Tibial nerve (tissue), 4 donors: ENCODE measurements around the gene ZNFX1. TPM values are rescaled to one million over a fixed set of nuclear protein-coding genes. Genes with fewer than 3 reads are reported as not detected.

Experiments used
- DNase-seq, 2 donors: peaks; one replicate each; pipeline ENCODE4 v3.0.0-alpha.2; 2019; ENCODE audit warnings: low spot score in 2 of 2
- H3K27ac ChIP-seq, 4 donors: fragments of 200-600 bp; sonication (generic) in 3 of 4; one replicate each; pipeline ENCODE4 v1.5.1; 2017 to 2019; ENCODE audit warnings: mild to moderate bottlenecking in 1 of 4
- H3K27me3 ChIP-seq, 2 donors: fragments of 200-600 bp; sonication (generic) in 1 of 2; one replicate each; pipeline versions ENCODE4 v1.5.1 to v1.6.0; 2017 to 2019
- H3K36me3 ChIP-seq, 3 donors: fragments of 200-600 bp; sonication (generic); one replicate each; pipeline ENCODE4 v1.5.1; 2018 to 2019
- H3K4me1 ChIP-seq, 4 donors: fragments of 200-600 bp; sonication (generic) in 3 of 4; one replicate each; pipeline ENCODE4 v1.5.1; 2017 to 2019
- H3K4me3 ChIP-seq, 4 donors: fragments of 200-600 bp; sonication (generic) in 3 of 4; one replicate each; pipeline ENCODE4 v1.5.1; 2017 to 2019; ENCODE audit warnings: mild to moderate bottlenecking in 1 of 4, moderate library complexity in 1 of 4
- H3K9me3 ChIP-seq, 4 donors: fragments of 200-600 bp; sonication (generic) in 3 of 4; one replicate each; pipeline ENCODE4 v1.5.1; 2017 to 2019
- EP300 ChIP-seq, 2 donors: sonication (generic); formaldehyde crosslinking; IDR thresholded peaks; one replicate each; pipeline ENCODE4 v1.6.1; 2017; ENCODE audit warnings: antibody characterized with exemption in 2 of 2, mild to moderate bottlenecking in 1 of 2
- POLR2A ChIP-seq, 2 donors: fragments of 450-650 bp; IDR thresholded peaks; one replicate each; pipeline ENCODE4 v1.6.1; 2017; ENCODE audit warnings: antibody characterized with exemption in 2 of 2, mild to moderate bottlenecking in 2 of 2, moderate library complexity in 2 of 2
- WGBS, 2 donors: methylation state at CpG; one replicate each; pipeline ENCODE4 v1.1.5; 2018; 5-methylcytosine and 5-hydroxymethylcytosine counted together
- total RNA-seq, 4 donors: library from RNA; depleted of rRNA; stranded (reverse); fragments of >200 nt; gene quantifications; one replicate each; pipeline ENCODE4 v1.1.0, GENCODE V29; 2016
- TF ChIP-seq, protein P1 (sequence below), 5 experiments: fragments of 200-600 bp in 3 of 5; fragments of 450-650 bp in 2 of 5; sonication (generic) in 3 of 5; IDR thresholded peaks; one replicate each; pipeline ENCODE4 v1.5.1; 2016 to 2019; ENCODE audit warnings: antibody characterized with exemption in 5 of 5, mild to moderate bottlenecking in 3 of 5, moderate library complexity in 2 of 5

ZNFX1 gene
- total RNA-seq, 4 donors from 2014 or later = 35.0 to 45.2 (median 39.1) TPM

DNA sequence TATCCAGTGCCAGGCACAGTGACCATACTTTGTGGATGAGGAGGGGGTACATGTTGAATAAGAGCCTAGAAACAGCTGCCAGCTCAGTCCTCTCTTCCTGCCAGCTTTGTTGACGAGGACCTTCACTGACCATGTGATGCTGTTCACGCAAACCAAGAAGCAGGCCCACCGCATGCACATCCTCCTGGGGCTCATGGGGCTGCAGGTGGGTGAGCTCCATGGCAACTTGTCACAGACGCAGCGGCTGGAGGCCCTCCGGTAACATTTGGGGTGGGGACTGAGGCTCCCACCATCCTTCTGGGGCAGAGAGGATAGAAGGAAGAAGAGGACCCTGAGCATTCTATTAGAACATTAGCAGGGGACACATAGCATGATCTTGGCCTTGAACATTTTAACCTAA is 43.0 kb downstream of the ZNFX1 start:
- Histone ChIP-seq H3K4me1 (no peaks in the 10 kb centered on the region), H3K36me3 (peaks cover 18 to 98% (median 50%) of the 10 kb centered on the region in 3 donors)
- 95 to 98% methylated on average over 6 of the region's 6 CpGs for WGBS, 2 donors

DNA sequence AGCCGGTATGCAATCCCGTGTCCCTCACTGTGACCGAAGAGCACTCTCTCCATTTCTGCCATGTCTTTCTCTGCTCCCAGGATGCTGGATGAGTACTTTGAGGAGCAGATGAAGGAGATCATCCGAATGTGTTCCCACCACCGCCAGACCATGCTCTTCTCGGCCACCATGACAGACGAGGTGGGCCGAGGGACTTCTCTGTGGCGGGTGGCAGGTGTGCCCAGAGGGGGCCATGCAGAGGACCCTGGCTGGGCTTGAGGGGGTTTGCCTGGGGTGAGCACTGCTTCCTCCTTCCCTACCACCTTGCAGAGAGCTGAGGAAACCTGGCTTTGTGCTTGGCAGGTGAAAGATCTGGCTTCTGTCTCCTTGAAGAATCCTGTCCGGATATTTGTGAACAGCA is 44.6 kb downstream of the ZNFX1 start:
- H3K36me3 ChIP-seq = peaks cover 13 to 97% (median 40%) of the 10 kb centered on the region in 3 donors
- DNase-seq = no peak
- WGBS, 2 donors = 94 to 95% methylated on average over 10 of the region's 10 CpGs

More for the DNA sequence above, 43.0 kb downstream of the ZNFX1 start:
- Histone ChIP-seq H3K4me3 (no peak overlapping the region), H3K27me3 (no peaks in the 10 kb centered on the region), H3K27ac (no peak overlapping the region), H3K9me3 (no peaks in the 10 kb centered on the region)
- no peak for DNase-seq
- no peak for TF ChIP-seq POLR2A (IDR thresholded peaks at IDR 0.05)
- no peak for TF ChIP-seq EP300 (IDR thresholded peaks at IDR 0.05)
- TF ChIP-seq, protein P1, sequence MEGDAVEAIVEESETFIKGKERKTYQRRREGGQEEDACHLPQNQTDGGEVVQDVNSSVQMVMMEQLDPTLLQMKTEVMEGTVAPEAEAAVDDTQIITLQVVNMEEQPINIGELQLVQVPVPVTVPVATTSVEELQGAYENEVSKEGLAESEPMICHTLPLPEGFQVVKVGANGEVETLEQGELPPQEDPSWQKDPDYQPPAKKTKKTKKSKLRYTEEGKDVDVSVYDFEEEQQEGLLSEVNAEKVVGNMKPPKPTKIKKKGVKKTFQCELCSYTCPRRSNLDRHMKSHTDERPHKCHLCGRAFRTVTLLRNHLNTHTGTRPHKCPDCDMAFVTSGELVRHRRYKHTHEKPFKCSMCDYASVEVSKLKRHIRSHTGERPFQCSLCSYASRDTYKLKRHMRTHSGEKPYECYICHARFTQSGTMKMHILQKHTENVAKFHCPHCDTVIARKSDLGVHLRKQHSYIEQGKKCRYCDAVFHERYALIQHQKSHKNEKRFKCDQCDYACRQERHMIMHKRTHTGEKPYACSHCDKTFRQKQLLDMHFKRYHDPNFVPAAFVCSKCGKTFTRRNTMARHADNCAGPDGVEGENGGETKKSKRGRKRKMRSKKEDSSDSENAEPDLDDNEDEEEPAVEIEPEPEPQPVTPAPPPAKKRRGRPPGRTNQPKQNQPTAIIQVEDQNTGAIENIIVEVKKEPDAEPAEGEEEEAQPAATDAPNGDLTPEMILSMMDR (IDR thresholded peaks at IDR 0.05) = no peak

DNA sequence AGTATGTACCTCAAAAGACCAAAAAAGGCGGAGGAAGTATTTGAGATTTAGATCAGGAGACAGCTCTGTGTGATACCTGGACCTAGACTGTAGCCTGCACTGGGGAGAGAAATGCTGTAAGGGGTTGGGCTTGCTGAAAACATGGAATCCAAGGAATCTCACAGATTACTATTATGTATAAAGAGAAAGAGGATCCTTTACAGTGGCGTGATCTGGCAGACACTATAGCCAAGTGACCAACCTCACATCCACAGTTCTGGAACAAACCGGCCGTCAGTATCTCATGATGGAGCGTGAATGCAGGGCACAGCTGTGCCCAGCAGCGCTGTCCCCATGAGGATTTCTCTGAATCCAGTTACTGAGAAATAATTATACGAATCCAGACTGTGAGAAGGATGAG is 46.4 kb downstream of the ZNFX1 start:
- 66 to 69% methylated on average over 7 of the region's 7 CpGs for WGBS, 2 donors
- no peak for DNase-seq
- H3K27me3 ChIP-seq = no peaks in the 10 kb centered on the region
- H3K36me3 ChIP-seq = peaks cover 9 to 95% (median 31%) of the 10 kb centered on the region in 3 donors
- TF ChIP-seq EP300 (IDR thresholded peaks at IDR 0.05) (no peak), POLR2A (IDR thresholded peaks at IDR 0.05) (no peak)
- TF ChIP-seq, protein P1 (IDR thresholded peaks at IDR 0.05) = no peak
- H3K27ac ChIP-seq = no peak overlapping the region
- no peaks in the 10 kb centered on the region for H3K9me3 ChIP-seq
- no peaks in the 10 kb centered on the region for H3K4me1 ChIP-seq
- no peak overlapping the region for H3K4me3 ChIP-seq

More for the DNA sequence above, 44.6 kb downstream of the ZNFX1 start:
- no peaks in the 10 kb centered on the region for H3K4me1 ChIP-seq
- H3K27ac ChIP-seq = no peak overlapping the region
- H3K27me3 ChIP-seq = no peaks in the 10 kb centered on the region
- H3K4me3 ChIP-seq = no peak overlapping the region
- TF ChIP-seq EP300 (IDR thresholded peaks at IDR 0.05) = no peak
- no peak for TF ChIP-seq POLR2A (IDR thresholded peaks at IDR 0.05)
- no peaks in the 10 kb centered on the region for H3K9me3 ChIP-seq

GRCh38 chr20:49230561-49231133 is 47.2 kb downstream of the ZNFX1 start:
- WGBS, 2 donors = 79 to 80% methylated on average over 8 of the region's 8 CpGs
- peaks cover 5 to 95% (median 27%) of the 10 kb centered on the region in 3 donors for H3K36me3 ChIP-seq
- no peak overlapping the region for H3K4me3 ChIP-seq
- no peaks in the 10 kb centered on the region for H3K9me3 ChIP-seq
- no peaks in the 10 kb centered on the region for H3K27me3 ChIP-seq
- TF ChIP-seq, protein P1 (IDR thresholded peaks at IDR 0.05) = no peak
- TF ChIP-seq EP300 (IDR thresholded peaks at IDR 0.05) (no peak), POLR2A (IDR thresholded peaks at IDR 0.05) (no peak)
- H3K27ac ChIP-seq = peak overlapping the region in 2 of 4 donors; percentile 7 to 35
- no peaks in the 10 kb centered on the region for H3K4me1 ChIP-seq
- no peak for DNase-seq

- WGBS, 2 donors = 92 to 94% methylated on average over 10 of the region's 10 CpGs
- TF ChIP-seq POLR2A (IDR thresholded peaks at IDR 0.05) (no peak), EP300 (IDR thresholded peaks at IDR 0.05) (no peak)
- TF ChIP-seq, protein P1 (IDR thresholded peaks at IDR 0.05) = no peak
- peak overlapping the region in 2 of 4 donors; percentile 7 to 35 for H3K27ac ChIP-seq
- H3K4me3 ChIP-seq = no peak overlapping the region
- H3K9me3 ChIP-seq = no peaks in the 10 kb centered on the region
- H3K27me3 ChIP-seq = no peaks in the 10 kb centered on the region
- no peak for DNase-seq
- H3K4me1 ChIP-seq = no peaks in the 10 kb centered on the region
- H3K36me3 ChIP-seq = peaks cover 5 to 95% (median 27%) of the 10 kb centered on the region in 3 donors
These were observed 47.8 kb downstream of the ZNFX1 start for GRCh38 chr20:49230021-49230420.
